PC-3 (cell line): ENCODE results near the gene ZNF17. TPM values are rescaled to one million over a fixed set of nuclear protein-coding genes. Genes with fewer than 3 reads are reported as not detected.
A peak's percentile ranks its signal among the peaks of the same experiment; 100 is the strongest.

Experiments
- ATAC-seq: fragments of 200-7000 bp; cut with Tn5 transposase; 2 replicates; pipeline ENCODE4 v1.9.1; 2020; ENCODE audit warnings: mild to moderate bottlenecking, moderate library complexity
- Bru-seq: library from RNA; stranded (reverse); fragments of 400-500 nt; gene quantifications from one replicate; lab custom pipeline; 2021; lab: Mats Ljungman, UMichigan
- BruChase-seq, 2 experiments: library from RNA; stranded (reverse); fragments of 400-500 nt; gene quantifications; one replicate each; lab custom pipeline; 2021; lab: Mats Ljungman, UMichigan
- BruUV-seq: library from RNA; stranded (reverse); fragments of 400-500 nt; replicated peaks from 2 replicates; lab custom pipeline; 2021; lab: Mats Ljungman, UMichigan
- CTCF ChIA-PET: fragments of 300-600 bp; sonication (Branson Sonifier 250); formaldehyde crosslinking; loops from one replicate; lab custom pipeline; 2022; ENCODE audit warnings: antibody characterized with exemption; lab: Charles Lee
- POLR2A ChIA-PET: fragments of 300-600 bp; sonication (Branson Sonifier 250); formaldehyde crosslinking; loops from one replicate; lab custom pipeline; 2022; ENCODE audit warnings: antibody characterized with exemption; ENCODE audit not compliant: unreplicated experiment; lab: Charles Lee
- DNase-seq: peaks from one replicate; pipeline ENCODE4 v3.0.0-alpha.2; 2015
- H2AFZ ChIP-seq: fragments of 300-600 bp; sonication (generic); 2 replicates; pipeline ENCODE4 v1.6.0; 2016; ENCODE audit warnings: antibody characterized with exemption, low read length
- H3F3A ChIP-seq: fragments of 300-600 bp; sonication (generic); one replicate; pipeline ENCODE4 v1.6.0; 2017; ENCODE audit warnings: antibody characterized with exemption, low read length, control low read depth, mild to moderate bottlenecking; ENCODE audit not compliant: unreplicated experiment
- H3K27ac ChIP-seq: fragments of 300-600 bp; sonication (generic); 2 replicates; pipeline ENCODE4 v1.5.1; 2016; ENCODE audit warnings: mild to moderate bottlenecking, low read length
- H3K27me3 ChIP-seq: fragments of 300-600 bp; sonication (generic); 2 replicates; pipeline ENCODE4 v1.6.1; 2016; ENCODE audit warnings: low read length, mixed read lengths
- H3K36me3 ChIP-seq: fragments of 300-600 bp; sonication (generic); 2 replicates; pipeline ENCODE4 v1.6.1; 2016; ENCODE audit warnings: low read depth, mixed run types, low read length, mixed read lengths
- H3K4me1 ChIP-seq: fragments of 300-600 bp; sonication (generic); 2 replicates; pipeline ENCODE4 v1.5.1; 2016; ENCODE audit warnings: low read length; ENCODE audit not compliant: insufficient read depth
- H3K4me2 ChIP-seq: fragments of 300-600 bp; sonication (generic); 2 replicates; pipeline ENCODE4 v1.6.0; 2016; ENCODE audit warnings: low read length
- H3K4me3 ChIP-seq: fragments of 300-600 bp; sonication (generic); 2 replicates; pipeline ENCODE4 v1.5.1; 2016; ENCODE audit warnings: mild to moderate bottlenecking, low read length, mixed read lengths
- H3K79me2 ChIP-seq: fragments of 300-600 bp; sonication (generic); 2 replicates; pipeline ENCODE4 v1.6.1; 2017; ENCODE audit warnings: low read length, mixed read lengths
- H3K9ac ChIP-seq: fragments of 300-600 bp; sonication (generic); 2 replicates; pipeline ENCODE4 v1.6.0; 2016; ENCODE audit warnings: mild to moderate bottlenecking, low read length
- H3K9me2 ChIP-seq: fragments of 300-600 bp; sonication (generic); replicated peaks from 2 replicates; pipeline ENCODE4 v1.6.1; 2016; ENCODE audit warnings: mixed run types, low read length, mixed read lengths
- H3K9me3 ChIP-seq: fragments of 300-600 bp; sonication (generic); 2 replicates; pipeline ENCODE4 v1.6.1; 2016; ENCODE audit warnings: low read length, mixed read lengths
- H4K20me1 ChIP-seq: fragments of 300-600 bp; sonication (generic); 2 replicates; pipeline ENCODE4 v1.6.1; 2016; ENCODE audit warnings: low read length, mixed read lengths
- CTCF ChIP-seq: fragments of 300-600 bp; sonication (generic); conservative IDR thresholded peaks from 2 replicates; pipeline ENCODE4 v1.5.1; 2017; ENCODE audit warnings: antibody characterized with exemption, low read depth, mild to moderate bottlenecking, low read length
- EZH2 ChIP-seq: fragments of 300-600 bp; sonication (generic); IDR thresholded peaks from one replicate; pipeline ENCODE4 v1.6.1; 2017; ENCODE audit warnings: antibody characterized with exemption, mild to moderate bottlenecking, low read length; ENCODE audit not compliant: unreplicated experiment
- EZH2phosphoT487 ChIP-seq: fragments of 300-600 bp; sonication (generic); IDR thresholded peaks from 2 replicates; pipeline ENCODE4 v1.6.1; 2018; ENCODE audit warnings: mild to moderate bottlenecking, antibody characterized with exemption, low read length, borderline replicate concordance
- intact Hi-C: fragments of 100-400 bp; cut with micrococcal nuclease; formaldehyde crosslinking; loops from 2 replicates; pipeline ENCODE4 v1.9.0; 2023
- long read RNA-seq: library from polyadenylated mRNA; unstranded; transcript quantifications from one replicate; pipeline ENCODE4 v2.0.0, GENCODE V29; 2021; ENCODE audit not compliant: unreplicated experiment
- total RNA-seq: library from RNA; depleted of rRNA; stranded (reverse); fragments of >200 nt; gene quantifications from 2 replicates; pipeline ENCODE4 v1.2.3, GENCODE V29; 2014; rRNA removed

ZNF17 gene
- total RNA-seq: 4.7 and 7.8 TPM in 2 replicates
- Bru-seq, nascent RNA: percentile 87 among the genes with signal in this experiment
- BruChase-seq, experiment 1, labeled RNA remaining after a 6-hour chase: percentile 93 among the genes with signal in this experiment
- BruChase-seq, experiment 2, labeled RNA remaining after a 2-hour chase: percentile 98 among the genes with signal in this experiment
- long read RNA-seq, transcript ZNF17-201 (4 exons, 2,716 nt): major isoform, 9 of 14 reads
- long read RNA-seq, partial matches to known transcripts: 0 of 14 reads
- long read RNA-seq, other reads (novel, unspliced or antisense): 0 of 14 reads

GRCh38 chr19:57410877-57411671 lies at the start of gene ZNF17:
TSS of gene ZNF17 (plus strand) at chr19:57411161. CDS start at chr19:57413616, 2,455 bp downstream.
- ATAC-seq: peak; percentile 100
- BruUV-seq: TSS peak; percentile 85
- no peaks in the 10 kb centered on the region for H3K27me3 ChIP-seq
- no peaks in the 10 kb centered on the region for H3K9me2 ChIP-seq
- intact Hi-C loops: loop anchor here (1.0 kb wide), 3 partner anchors 22 to 358 kb away; partner anchors contain the start of genes ZNF548, ZNF586 and ZNF749
- no peaks in the 10 kb centered on the region for H4K20me1 ChIP-seq
- H3F3A ChIP-seq: no peaks in the 10 kb centered on the region
- CTCF ChIA-PET: no interaction called here
- H3K4me1 ChIP-seq: peaks cover 5% of the 10 kb centered on the region; the same call in 1 of the 2 replicates
- H3K36me3 ChIP-seq: peaks cover 15% of the 10 kb centered on the region
- H3K79me2 ChIP-seq: peaks cover 35% of the 10 kb centered on the region
- peak within 1 kb of the TSS; percentile 93 for H2AFZ ChIP-seq
- H3K9ac ChIP-seq: peak within 1 kb of the TSS; percentile 82
- H3K4me2 ChIP-seq: peak within 1 kb of the TSS; percentile 97
- no peaks in the 10 kb centered on the region for H3K9me3 ChIP-seq
- peak; percentile 97 for DNase-seq
- peak within 1 kb of the TSS; percentile 96 for H3K4me3 ChIP-seq
- POLR2A ChIA-PET: no interaction called here
- TF ChIP-seq EZH2: no peak
- H3K27ac ChIP-seq: no peak within 1 kb of the TSS

DNA sequence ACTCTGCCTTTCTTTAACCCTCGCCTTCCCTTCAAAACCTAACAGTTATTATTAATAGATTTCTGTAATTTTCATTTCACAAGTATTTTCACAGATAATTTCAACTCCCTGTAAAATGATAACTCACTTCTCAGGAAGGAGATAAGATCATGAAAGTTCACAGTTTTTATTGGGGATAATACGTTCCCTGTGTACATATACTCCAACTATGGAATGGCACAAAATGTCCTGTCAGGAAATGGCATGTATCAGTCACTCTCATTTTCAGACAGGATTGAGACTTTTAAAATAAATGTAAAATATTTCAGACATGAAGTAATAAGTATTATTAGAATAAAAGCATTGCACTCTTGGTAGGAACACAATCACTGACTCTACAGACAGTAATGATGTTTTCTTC lies 48.5 kb upstream of the ZNF17 start:
- intact Hi-C loops: no loop called here
- Histone ChIP-seq H3K4me2 (peak overlapping the region; percentile 85), H3K79me2 (peaks cover 23% of the 10 kb centered on the region), H3K27ac (no peak overlapping the region; the same call in 1 of the 2 replicates), H3K9me3 (no peaks in the 10 kb centered on the region), H3K4me3 (peak overlapping the region; percentile 80), H3K9me2 (no peaks in the 10 kb centered on the region), H3K4me1 (peaks cover 13% of the 10 kb centered on the region), H3F3A (no peaks in the 10 kb centered on the region), H4K20me1 (no peaks in the 10 kb centered on the region), H3K36me3 (peaks cover 20% of the 10 kb centered on the region), H3K27me3 (no peaks in the 10 kb centered on the region), H2AFZ (peak overlapping the region; percentile 90), H3K9ac (peak overlapping the region; percentile 55)
- DNase-seq (no peak), ATAC-seq (no peak)
- TF ChIP-seq EZH2phosphoT487 (no peak), EZH2 (no peak), CTCF (no peak)
- POLR2A ChIA-PET: no interaction called here
- BruUV-seq: no TSS peak
- CTCF ChIA-PET: no interaction called here

DNA sequence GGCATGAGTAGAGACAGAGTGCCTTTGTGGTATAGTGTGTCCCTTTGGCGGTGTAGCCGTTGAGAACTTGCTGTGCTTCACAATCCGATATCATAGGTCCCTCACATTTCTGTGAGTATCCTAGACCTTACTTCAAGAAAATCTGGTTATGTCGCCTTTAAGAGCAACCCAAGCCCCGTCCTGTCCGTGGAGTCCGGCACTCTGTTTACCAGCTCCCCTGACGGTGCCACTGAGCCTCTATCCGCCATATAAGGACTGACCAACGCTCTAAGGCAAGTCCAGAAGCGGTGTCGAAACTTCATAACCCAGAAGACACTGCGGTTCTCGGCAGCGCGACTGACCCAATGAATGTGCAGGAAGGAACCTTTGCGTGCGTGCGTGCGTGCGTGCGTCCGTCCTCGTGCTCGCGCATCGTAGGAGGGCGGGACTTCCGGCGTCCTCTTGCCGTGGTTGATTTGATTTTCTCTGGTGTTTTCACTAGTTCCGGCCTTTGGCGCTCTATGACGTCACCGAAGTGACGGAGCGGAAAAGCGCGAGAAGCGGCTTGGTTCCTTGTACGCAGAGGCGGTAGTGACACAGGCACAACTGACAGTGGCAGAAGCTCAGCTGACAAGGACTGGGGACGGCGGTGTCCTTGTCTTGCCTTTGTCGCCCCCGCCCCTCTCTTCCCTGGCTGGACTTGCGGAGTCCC lies 47.8 kb upstream of the ZNF17 start, which contains the start of the genes TRAPPC2B and ZNF547:
Gene TRAPPC2B, plus strand, starts transcription at position 555 of the 691 bp plus-strand sequence. CDS start 1,283 bp downstream, outside the sequence.
Gene ZNF547, plus strand, starts transcription at position 555 of the 691 bp plus-strand sequence. CDS start 5,005 bp downstream, outside the sequence.
- TF ChIP-seq EZH2 (no peak), EZH2phosphoT487 (no peak), CTCF (no peak)
- Histone ChIP-seq H2AFZ (peak within 1 kb of the TSS; percentile 90), H3K4me2 (peak within 1 kb of the TSS; percentile 85), H3K4me3 (peak within 1 kb of the TSS; percentile 80), H3K4me1 (peaks cover 13% of the 10 kb centered on the region), H3K79me2 (peaks cover 18% of the 10 kb centered on the region), H3K9me3 (no peaks in the 10 kb centered on the region), H3K9me2 (no peaks in the 10 kb centered on the region), H3K36me3 (peaks cover 17% of the 10 kb centered on the region), H3F3A (no peaks in the 10 kb centered on the region), H4K20me1 (no peaks in the 10 kb centered on the region), H3K27me3 (no peaks in the 10 kb centered on the region), H3K9ac (peak within 1 kb of the TSS; percentile 82), H3K27ac (peak within 1 kb of the TSS; percentile 32)
- DNase-seq (peak; percentile 99), ATAC-seq (peak; percentile 99)
- POLR2A ChIA-PET: no interaction called here
- CTCF ChIA-PET: no interaction called here
- no TSS peak for BruUV-seq
- intact Hi-C loops: loop anchor here (1.0 kb wide), 2 partner anchors 12 to 43 kb away; partner anchors contain the start of genes ZNF304 and ZNF543
